B cell (primary cell): Measurements from ENCODE around the gene NID1. TPM values are rescaled to one million over a fixed set of nuclear protein-coding genes. Genes with fewer than 3 reads are reported as not detected.

Experiments used
- ATAC-seq: fragments of 200-7000 bp; cut with Tn5 transposase; one replicate; pipeline ENCODE4 v1.10.0; 2021; ENCODE audit warnings: low read depth, mild to moderate bottlenecking, moderate number of reproducible peaks, moderate library complexity
- CTCF ChIA-PET: fragments of 350-600 bp; sonication (Branson Sonifier 250); formaldehyde crosslinking; loops from one replicate; lab custom pipeline; 2021; ENCODE audit warnings: antibody characterized with exemption, inconsistent platforms; lab: Charles Lee
- POLR2A ChIA-PET: fragments of 350-600 bp; sonication (Branson Sonifier 250); formaldehyde crosslinking; loops from one replicate; lab custom pipeline; 2021; ENCODE audit warnings: antibody characterized with exemption; lab: Charles Lee
- DNase-seq: peaks from one replicate; pipeline ENCODE4 v3.0.0; 2013
- H2AFZ ChIP-seq: 2 replicates; pipeline ENCODE4 v1.6.1; 2012; ENCODE audit warnings: mild to moderate bottlenecking, low read depth, low read length; ENCODE audit not compliant: insufficient read depth, poor library complexity, severe bottlenecking
- H3K27ac ChIP-seq, 2 donors: 1 replicate in 1 of 2; 2 replicates in 1 of 2; pipeline ENCODE4 v1.5.1; 2012 to 2013; ENCODE audit warnings: low read length in 2 of 2, mild to moderate bottlenecking in 2 of 2, moderate library complexity in 1 of 2
- H3K27me3 ChIP-seq, 4 experiments: fragments of 200-600 bp in 1 of 4; sonication (generic) in 1 of 4; replicated peaks in 1 of 4; 1 replicate in 2 of 4; 2 replicates in 2 of 4; pipeline versions ENCODE4 v1.6.1 to v1.7.0; 2013 to 2016; ENCODE audit warnings: low read length in 3 of 4, mild to moderate bottlenecking in 2 of 4, mixed read lengths in 1 of 4, moderate library complexity in 1 of 4; ENCODE audit not compliant: insufficient read depth in 4 of 4, control insufficient read depth in 3 of 4; ENCODE audit errors: control extremely low read depth in 1 of 4
- H3K36me3 ChIP-seq, 2 experiments: replicated peaks in 1 of 2; 1 replicate in 1 of 2; 2 replicates in 1 of 2; pipeline versions ENCODE4 v1.6.1 to v1.7.1; 2013; ENCODE audit warnings: low read length in 1 of 2; ENCODE audit not compliant: insufficient read depth in 2 of 2, control insufficient read depth in 1 of 2; ENCODE audit errors: control extremely low read depth in 1 of 2, extremely low read depth in 1 of 2
- H3K4me1 ChIP-seq, 2 donors: fragments of 200-600 bp in 1 of 2; sonication (generic) in 1 of 2; 1 replicate in 1 of 2; 2 replicates in 1 of 2; pipeline versions ENCODE4 v1.5.1 to v1.6.1; 2013 to 2017; ENCODE audit warnings: low read length in 2 of 2; ENCODE audit not compliant: control insufficient read depth in 2 of 2, insufficient read depth in 2 of 2
- H3K4me2 ChIP-seq: replicated peaks from 2 replicates; pipeline ENCODE3; 2012; ENCODE audit warnings: mild to moderate bottlenecking, low read depth, low read length; ENCODE audit not compliant: poor library complexity, severe bottlenecking
- H3K4me3 ChIP-seq, 5 experiments: fragments of 200-600 bp in 1 of 5; sonication (generic) in 1 of 5; 1 replicate in 3 of 5; 2 replicates in 2 of 5; pipeline versions ENCODE4 v1.5.1 to v1.7.0; 2011 to 2016; ENCODE audit warnings: low read length in 4 of 5, mild to moderate bottlenecking in 4 of 5, low read depth in 2 of 5, control low read depth in 1 of 5, moderate library complexity in 1 of 5; ENCODE audit not compliant: insufficient read depth in 1 of 5; ENCODE audit errors: control extremely low read depth in 1 of 5, extremely low read depth in 1 of 5
- H3K79me2 ChIP-seq: fragments of 200-600 bp; sonication (generic); one replicate; pipeline ENCODE4 v1.6.0; 2016; ENCODE audit warnings: low read length; ENCODE audit not compliant: control insufficient read depth, insufficient read depth
- H3K9ac ChIP-seq: fragments of 200-600 bp; sonication (generic); 2 replicates; pipeline ENCODE4 v1.6.1; 2017; ENCODE audit warnings: mild to moderate bottlenecking, low read length, moderate library complexity
- H3K9me3 ChIP-seq, 3 donors: one replicate each; pipeline versions ENCODE4 v1.6.1 to v1.7.1; 2013; ENCODE audit warnings: low read length in 2 of 3; ENCODE audit not compliant: control insufficient read depth in 2 of 3, insufficient read depth in 1 of 3; ENCODE audit errors: control extremely low read depth in 1 of 3
- H4K20me1 ChIP-seq: 2 replicates; pipeline ENCODE4 v1.6.0; 2012; ENCODE audit warnings: mild to moderate bottlenecking, low read length; ENCODE audit not compliant: insufficient read depth, control insufficient read depth, poor library complexity, severe bottlenecking
- H3K27ac Mint-ChIP-seq: one replicate; pipeline ENCODE4 v1.8.0; 2021; ENCODE audit warnings: mixed read lengths
- H3K27me3 Mint-ChIP-seq: one replicate; pipeline ENCODE4 v1.8.0; 2021; ENCODE audit warnings: mixed read lengths
- H3K4me1 Mint-ChIP-seq: one replicate; pipeline ENCODE4 v1.8.0; 2021; ENCODE audit warnings: mixed read lengths
- H3K4me3 Mint-ChIP-seq: one replicate; pipeline ENCODE4 v1.8.0; 2021; ENCODE audit warnings: mixed read lengths
- H3K9me3 Mint-ChIP-seq: one replicate; pipeline ENCODE4 v1.8.0; 2022; ENCODE audit warnings: mixed read lengths; ENCODE audit not compliant: insufficient read depth
- EZH2 ChIP-seq: IDR thresholded peaks from 2 replicates; pipeline ENCODE4 v1.6.1; 2012; ENCODE audit warnings: borderline replicate concordance, low read depth, mild to moderate bottlenecking, moderate library complexity, low read length; ENCODE audit not compliant: insufficient read depth, poor library complexity, severe bottlenecking
- WGBS: methylation state at CpG from one replicate; pipeline ENCODE4 v1.1.5; 2013; ENCODE audit warnings: missing lambda C conversion rate; ENCODE audit not compliant: insufficient coverage; 5-methylcytosine and 5-hydroxymethylcytosine counted together
- intact Hi-C: fragments of 100-400 bp; cut with micrococcal nuclease; formaldehyde crosslinking; loops from one replicate; pipeline ENCODE4 v1.10.0; 2022
- polyA plus RNA-seq: library from polyadenylated mRNA; depleted of rRNA; stranded (reverse); fragments of >200 nt; gene quantifications from 2 replicates; pipeline ENCODE4 v1.2.3, GENCODE V29; 2012
- total RNA-seq, 2 donors: library from RNA; stranded (reverse); fragments of 120-200 nt in 1 of 2; gene quantifications; 1 replicate in 1 of 2; 2 replicates in 1 of 2; pipeline versions ENCODE4 v1.2.3 to v1.2.4, GENCODE V29; 2013 to 2022
- TF ChIP-seq, protein P1 (sequence below): fragments of 200-600 bp; IDR thresholded peaks from one replicate; pipeline ENCODE4 v1.8.0; 2022; ENCODE audit warnings: antibody characterized with exemption, mild to moderate bottlenecking

Gene NID1
- total and polyA plus RNA-seq, 2 donors (not counting 1 experiment from before 2014, with no cell fraction given) = 0.06 TPM; not detected in 1

DNA sequence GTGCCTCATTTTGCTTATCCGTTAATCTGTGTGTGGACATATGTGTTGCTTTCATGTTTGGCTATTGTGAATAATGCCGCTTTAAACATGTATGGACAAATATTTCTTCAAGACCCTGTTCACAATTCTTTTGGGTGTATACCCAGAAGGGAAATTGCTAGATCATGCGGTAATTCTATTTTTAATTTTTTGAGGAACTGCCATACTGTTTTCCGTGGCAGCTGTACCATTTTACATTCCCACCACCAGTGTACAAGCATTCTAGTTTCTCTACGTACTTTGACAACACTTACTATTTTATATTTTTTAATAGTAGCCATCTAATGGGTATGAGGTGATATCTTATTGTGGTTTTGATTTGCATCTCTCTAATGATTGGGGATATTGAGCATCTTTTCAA, 7.1 kb upstream of the NID1 start:
- Histone ChIP-seq H3K4me1 (peaks cover 4 to 5% of the 10 kb centered on the region in 2 donors), H2AFZ (no peak overlapping the region), H3K4me2 (no peak overlapping the region), H3K36me3 (no peaks in the 10 kb centered on the region), H3K27me3 (peaks cover 0 to 4% (median 0%) of the 10 kb centered on the region in 4 experiments), H3K4me3 (no peak overlapping the region), H4K20me1 (no peaks in the 10 kb centered on the region), H3K9me3 (peaks cover 0 to 4% (median 2%) of the 10 kb centered on the region in 3 donors), H3K9ac (no peak overlapping the region), H3K27ac (no peak overlapping the region), H3K79me2 (no peaks in the 10 kb centered on the region)
- WGBS = no CpG with 5 or more reads among the region's 5 CpGs
- no peak for DNase-seq
- Mint-ChIP-seq H3K4me3 (no peak overlapping the region), H3K9me3 (no peaks in the 10 kb centered on the region), H3K4me1 (peaks cover 7% of the 10 kb centered on the region), H3K27ac (no peak overlapping the region), H3K27me3 (peaks cover 15% of the 10 kb centered on the region)
- CTCF ChIA-PET = no interaction called here
- POLR2A ChIA-PET = no interaction called here
- intact Hi-C loops = no loop called here
- no peak for ATAC-seq
- TF ChIP-seq, protein P1, sequence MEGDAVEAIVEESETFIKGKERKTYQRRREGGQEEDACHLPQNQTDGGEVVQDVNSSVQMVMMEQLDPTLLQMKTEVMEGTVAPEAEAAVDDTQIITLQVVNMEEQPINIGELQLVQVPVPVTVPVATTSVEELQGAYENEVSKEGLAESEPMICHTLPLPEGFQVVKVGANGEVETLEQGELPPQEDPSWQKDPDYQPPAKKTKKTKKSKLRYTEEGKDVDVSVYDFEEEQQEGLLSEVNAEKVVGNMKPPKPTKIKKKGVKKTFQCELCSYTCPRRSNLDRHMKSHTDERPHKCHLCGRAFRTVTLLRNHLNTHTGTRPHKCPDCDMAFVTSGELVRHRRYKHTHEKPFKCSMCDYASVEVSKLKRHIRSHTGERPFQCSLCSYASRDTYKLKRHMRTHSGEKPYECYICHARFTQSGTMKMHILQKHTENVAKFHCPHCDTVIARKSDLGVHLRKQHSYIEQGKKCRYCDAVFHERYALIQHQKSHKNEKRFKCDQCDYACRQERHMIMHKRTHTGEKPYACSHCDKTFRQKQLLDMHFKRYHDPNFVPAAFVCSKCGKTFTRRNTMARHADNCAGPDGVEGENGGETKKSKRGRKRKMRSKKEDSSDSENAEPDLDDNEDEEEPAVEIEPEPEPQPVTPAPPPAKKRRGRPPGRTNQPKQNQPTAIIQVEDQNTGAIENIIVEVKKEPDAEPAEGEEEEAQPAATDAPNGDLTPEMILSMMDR = no peak
- no peak for TF ChIP-seq EZH2

DNA sequence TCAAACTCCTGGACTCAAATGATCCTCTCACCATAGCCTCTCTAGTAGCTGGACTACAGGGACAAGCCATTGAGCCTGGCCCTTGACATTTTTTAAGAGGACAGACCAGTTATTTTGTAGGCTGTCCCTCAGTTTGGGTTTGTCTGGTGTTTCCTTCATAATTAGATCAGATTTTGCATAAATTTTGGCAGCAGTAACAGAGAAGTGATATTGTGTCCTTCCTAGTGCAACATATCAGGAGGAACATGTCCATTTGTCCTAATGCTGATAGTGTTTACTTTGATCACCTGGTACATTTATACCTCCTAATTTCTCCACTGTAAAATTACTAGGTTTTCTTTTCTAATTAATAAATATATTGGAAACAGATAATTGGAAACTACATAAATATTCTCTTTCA, 5.9 kb upstream of the NID1 start:
- Mint-ChIP-seq H3K9me3 (no peaks in the 10 kb centered on the region), H3K27ac (no peak overlapping the region), H3K27me3 (peaks cover 15% of the 10 kb centered on the region), H3K4me1 (peaks cover 19% of the 10 kb centered on the region), H3K4me3 (no peak overlapping the region)
- H3K9me3 ChIP-seq = peaks cover under 1 to 4% (median 2%) of the 10 kb centered on the region in 3 donors
- peaks cover 0 to 4% (median 1%) of the 10 kb centered on the region in 4 experiments for H3K27me3 ChIP-seq
- H3K4me3 ChIP-seq = no peak overlapping the region
- no peak overlapping the region for H3K4me2 ChIP-seq
- no peak overlapping the region for H3K9ac ChIP-seq
- intact Hi-C loops = no loop called here
- POLR2A ChIA-PET = no interaction called here
- CTCF ChIA-PET = no interaction called here
- DNase-seq = no peak
- no peaks in the 10 kb centered on the region for H3K36me3 ChIP-seq
- TF ChIP-seq EZH2 = no peak
- TF ChIP-seq, protein P1 = no peak
- H3K4me1 ChIP-seq = peaks cover 15 to 17% of the 10 kb centered on the region in 2 donors
- no peak overlapping the region for H3K27ac ChIP-seq
- H2AFZ ChIP-seq = no peak overlapping the region
- ATAC-seq = no peak
- H4K20me1 ChIP-seq = no peaks in the 10 kb centered on the region
- no peaks in the 10 kb centered on the region for H3K79me2 ChIP-seq
